Fibroblast of mammary gland (primary cell): Measurements from ENCODE around the gene ST8SIA1.
A peak's percentile ranks its signal among the peaks of the same experiment; 100 is the strongest.

Experiments
- DNase-seq: peaks from one replicate; pipeline ENCODE4 v3.0.0-alpha.2; 2010; ENCODE audit warnings: low read depth
- H3K4me3 ChIP-seq: 2 replicates; pipeline ENCODE4 v1.5.1; 2011; ENCODE audit warnings: low read depth, mild to moderate bottlenecking, low read length, moderate library complexity; ENCODE audit not compliant: control insufficient read depth
- TF ChIP-seq, protein P1 (sequence below): conservative IDR thresholded peaks from 2 replicates; pipeline ENCODE4 v1.5.1; 2011; ENCODE audit warnings: low read depth, low read length, inconsistent platforms; ENCODE audit not compliant: control insufficient read depth, insufficient read depth

Gene ST8SIA1

DNA sequence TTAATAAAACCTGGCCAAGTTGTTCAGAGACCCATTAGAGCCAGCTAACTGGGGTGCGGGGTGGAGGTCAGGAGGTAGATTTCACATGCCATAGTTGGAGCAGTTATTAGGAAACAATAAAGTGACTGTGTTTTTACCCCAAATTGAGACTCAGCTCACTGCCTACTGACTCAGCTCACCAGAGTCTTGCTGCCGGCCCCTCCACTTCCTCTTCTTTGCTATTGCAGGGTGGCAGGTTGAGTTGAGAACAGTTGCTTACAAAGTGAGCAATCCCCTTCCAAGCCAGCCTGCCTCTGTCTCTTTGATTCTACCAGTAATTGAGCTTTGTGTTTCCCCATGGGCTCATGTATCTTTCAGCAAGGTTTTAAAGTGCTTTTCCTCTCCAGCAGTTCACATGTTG, 12.9 kb downstream of the ST8SIA1 start:
- DNase-seq = no peak
- TF ChIP-seq, protein P1, sequence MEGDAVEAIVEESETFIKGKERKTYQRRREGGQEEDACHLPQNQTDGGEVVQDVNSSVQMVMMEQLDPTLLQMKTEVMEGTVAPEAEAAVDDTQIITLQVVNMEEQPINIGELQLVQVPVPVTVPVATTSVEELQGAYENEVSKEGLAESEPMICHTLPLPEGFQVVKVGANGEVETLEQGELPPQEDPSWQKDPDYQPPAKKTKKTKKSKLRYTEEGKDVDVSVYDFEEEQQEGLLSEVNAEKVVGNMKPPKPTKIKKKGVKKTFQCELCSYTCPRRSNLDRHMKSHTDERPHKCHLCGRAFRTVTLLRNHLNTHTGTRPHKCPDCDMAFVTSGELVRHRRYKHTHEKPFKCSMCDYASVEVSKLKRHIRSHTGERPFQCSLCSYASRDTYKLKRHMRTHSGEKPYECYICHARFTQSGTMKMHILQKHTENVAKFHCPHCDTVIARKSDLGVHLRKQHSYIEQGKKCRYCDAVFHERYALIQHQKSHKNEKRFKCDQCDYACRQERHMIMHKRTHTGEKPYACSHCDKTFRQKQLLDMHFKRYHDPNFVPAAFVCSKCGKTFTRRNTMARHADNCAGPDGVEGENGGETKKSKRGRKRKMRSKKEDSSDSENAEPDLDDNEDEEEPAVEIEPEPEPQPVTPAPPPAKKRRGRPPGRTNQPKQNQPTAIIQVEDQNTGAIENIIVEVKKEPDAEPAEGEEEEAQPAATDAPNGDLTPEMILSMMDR = no peak

DNA sequence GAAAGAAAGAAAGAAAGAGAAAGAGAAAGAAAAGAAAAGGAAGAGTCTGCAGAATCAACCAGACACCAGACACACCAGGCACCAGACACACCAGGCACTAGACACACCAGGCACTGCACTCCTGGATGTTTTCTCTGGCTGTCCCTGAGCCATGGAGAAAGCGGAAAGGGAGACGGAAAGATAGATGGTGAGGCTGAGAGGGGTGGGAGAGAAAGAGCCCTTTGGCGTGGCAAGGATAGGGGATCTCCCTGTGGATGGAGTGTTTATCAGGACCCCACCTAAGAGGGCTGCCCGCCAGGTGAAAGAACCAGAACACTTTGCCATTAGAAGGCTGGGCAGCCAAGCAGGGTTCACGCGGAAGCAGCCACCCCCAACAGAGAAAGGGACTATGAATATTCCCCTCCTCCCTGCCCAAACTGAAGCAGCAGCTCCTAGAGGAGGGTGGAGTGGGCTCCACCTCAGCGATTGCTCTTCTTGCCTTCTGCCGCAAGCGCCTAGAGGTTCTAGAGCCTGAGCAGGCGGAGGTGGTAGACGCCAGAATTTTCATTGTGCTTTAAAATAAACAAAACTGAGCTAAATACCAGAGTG, 13.4 kb downstream of the ST8SIA1 start:
- TF ChIP-seq, protein P1 = no peak
- no peak for DNase-seq
- H3K4me3 ChIP-seq = no peak overlapping the region

More for the DNA sequence above, 12.9 kb downstream of the ST8SIA1 start:
- H3K4me3 ChIP-seq = no peak overlapping the region

DNA sequence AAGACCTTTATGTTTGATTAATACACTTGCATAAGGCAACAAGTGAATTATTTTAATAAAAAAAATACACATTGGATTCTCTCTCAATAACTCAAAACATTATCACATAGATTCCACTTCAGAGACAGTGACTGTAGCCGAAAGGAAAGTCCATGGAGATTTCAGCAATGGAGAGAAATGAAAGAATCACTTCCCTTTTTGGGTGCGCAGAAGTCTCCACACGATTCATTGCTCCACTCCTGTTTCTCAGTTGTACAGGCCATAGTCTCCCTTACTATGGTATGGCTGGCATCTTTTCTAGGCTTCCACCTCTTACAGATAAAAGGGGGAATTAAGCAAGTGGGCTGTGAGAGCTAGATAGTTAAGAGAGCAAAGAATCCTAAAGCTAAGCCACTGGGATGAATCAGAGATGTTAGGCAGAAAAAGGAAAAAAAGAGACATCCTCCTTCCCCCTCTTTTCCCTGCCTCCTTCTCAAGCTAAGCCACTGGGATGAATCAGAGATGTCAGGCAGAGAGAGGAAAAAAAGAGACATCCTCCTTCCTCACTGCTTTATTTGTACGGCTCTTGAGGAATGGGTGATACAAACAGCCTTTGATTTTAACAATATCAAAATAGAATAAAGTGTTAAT, 16.3 kb downstream of the ST8SIA1 start:
- H3K4me3 ChIP-seq = no peak overlapping the region
- peak; percentile 63 for DNase-seq
- TF ChIP-seq, protein P1 = no peak

DNA sequence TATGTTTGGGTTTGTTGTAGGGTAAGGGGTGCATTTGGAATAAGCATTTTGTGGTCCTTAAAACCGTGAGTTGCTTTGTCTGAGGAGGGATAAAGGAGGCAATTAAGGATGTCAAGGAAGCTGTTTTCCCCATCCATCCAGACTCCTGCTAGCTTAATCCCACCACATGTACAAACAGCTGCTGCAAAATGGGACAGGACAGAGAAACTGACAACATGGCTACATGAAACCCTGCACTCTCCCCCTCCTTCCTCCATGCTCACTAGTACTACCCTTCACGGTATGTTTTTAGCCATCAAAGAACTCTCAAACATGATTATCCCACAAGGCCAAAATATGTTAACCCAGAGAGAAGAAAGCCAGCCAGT, 20.6 kb downstream of the ST8SIA1 start:
- no peak for DNase-seq

DNA sequence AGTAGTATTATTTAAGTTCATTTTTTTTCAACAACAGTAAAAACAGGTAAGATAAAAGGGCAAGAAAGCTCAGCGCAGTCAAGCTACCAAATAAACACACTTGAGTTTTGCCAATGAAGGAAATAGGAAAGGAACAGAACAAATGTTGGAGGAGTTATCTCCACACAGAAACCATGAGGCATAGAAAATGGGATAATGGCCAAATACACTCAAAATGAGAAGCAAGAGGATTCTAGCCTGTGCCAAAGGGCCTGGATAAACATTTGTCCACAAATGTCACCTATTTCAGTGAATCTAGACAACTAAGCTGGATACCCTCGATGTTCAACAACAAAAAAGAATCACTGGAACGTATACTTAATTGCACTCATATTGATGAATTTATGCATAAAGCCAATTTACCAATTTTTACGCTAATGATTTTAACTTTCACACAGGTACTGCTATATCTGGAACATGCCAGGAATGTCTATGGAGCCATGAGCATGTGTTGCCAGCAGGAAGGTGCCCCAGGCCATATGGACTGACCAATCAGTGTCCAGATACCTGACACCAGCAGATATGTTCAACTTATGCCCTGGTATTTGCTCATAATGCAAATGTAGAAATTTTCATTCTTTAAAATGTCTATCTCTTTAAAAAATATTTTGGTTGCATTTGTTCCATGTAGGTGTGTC, 21.1 kb downstream of the ST8SIA1 start:
- TF ChIP-seq, protein P1 = no peak
- H3K4me3 ChIP-seq = no peak overlapping the region
- no peak for DNase-seq

More for the DNA sequence above, 20.6 kb downstream of the ST8SIA1 start:
- TF ChIP-seq, protein P1 = no peak
- no peak overlapping the region for H3K4me3 ChIP-seq

DNA sequence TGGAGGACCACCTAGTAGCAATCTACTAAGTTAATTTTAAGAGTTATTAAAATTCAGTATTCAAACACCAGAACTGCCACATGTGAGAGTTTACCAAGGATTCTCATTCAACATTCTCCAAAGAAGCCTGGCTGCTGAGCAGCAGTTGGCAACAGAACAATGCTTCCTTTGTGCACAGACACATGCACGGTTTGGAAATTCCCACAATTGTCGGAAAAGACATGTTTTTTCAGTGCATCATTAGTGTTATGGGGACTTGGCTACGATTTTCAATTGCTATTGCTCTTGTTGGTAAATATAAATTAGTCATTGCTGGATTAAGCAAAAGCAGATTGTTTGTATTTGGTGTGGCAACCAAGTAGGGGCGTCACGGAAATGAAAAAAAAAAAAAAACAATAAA, 22.2 kb downstream of the ST8SIA1 start:
- H3K4me3 ChIP-seq = no peak overlapping the region
- TF ChIP-seq, protein P1 = no peak
- peak; percentile 78 for DNase-seq

DNA sequence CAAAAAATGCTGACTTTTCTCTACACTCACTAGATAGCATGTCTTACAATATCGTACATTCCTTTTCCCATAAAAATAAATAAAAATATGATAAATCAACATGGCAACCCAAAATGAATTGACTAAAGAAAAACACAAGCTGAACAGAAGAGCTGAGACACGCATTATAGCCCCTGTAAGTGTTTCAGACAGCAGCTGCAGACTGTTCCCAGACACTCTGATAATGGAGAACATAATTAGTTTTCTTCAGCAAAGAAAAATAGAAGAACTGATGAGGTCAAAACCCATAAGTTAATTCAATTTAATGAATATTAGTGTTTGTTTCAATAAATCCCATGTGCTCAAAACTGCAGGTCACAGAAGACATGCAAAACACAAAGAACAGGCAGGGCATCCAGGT, 23.8 kb downstream of the ST8SIA1 start:
- DNase-seq = no peak
- TF ChIP-seq, protein P1 = no peak
- H3K4me3 ChIP-seq = no peak overlapping the region
